Astrocyte of the cerebellum (primary cell): ENCODE data around the gene TTI1.

Source experiments
- DNase-seq: peaks from one replicate; pipeline ENCODE4 v3.0.0-alpha.2; 2011; ENCODE audit warnings: low read depth
- H3K4me3 ChIP-seq: 2 replicates; pipeline ENCODE4 v1.5.1; 2011; ENCODE audit warnings: mild to moderate bottlenecking, low read depth, low read length, moderate library complexity
- CTCF ChIP-seq: IDR thresholded peaks from 2 replicates; pipeline ENCODE4 v1.5.1; 2012; ENCODE audit warnings: low read length, low read depth, moderate library complexity, mild to moderate bottlenecking; ENCODE audit errors: missing control alignments
- in situ Hi-C: cut with HindIII; loops from 2 replicates; pipeline ENCODE4 v1.10.0; 2017; ENCODE audit warnings: low sequenced_read_pairs

TTI1 gene

DNA sequence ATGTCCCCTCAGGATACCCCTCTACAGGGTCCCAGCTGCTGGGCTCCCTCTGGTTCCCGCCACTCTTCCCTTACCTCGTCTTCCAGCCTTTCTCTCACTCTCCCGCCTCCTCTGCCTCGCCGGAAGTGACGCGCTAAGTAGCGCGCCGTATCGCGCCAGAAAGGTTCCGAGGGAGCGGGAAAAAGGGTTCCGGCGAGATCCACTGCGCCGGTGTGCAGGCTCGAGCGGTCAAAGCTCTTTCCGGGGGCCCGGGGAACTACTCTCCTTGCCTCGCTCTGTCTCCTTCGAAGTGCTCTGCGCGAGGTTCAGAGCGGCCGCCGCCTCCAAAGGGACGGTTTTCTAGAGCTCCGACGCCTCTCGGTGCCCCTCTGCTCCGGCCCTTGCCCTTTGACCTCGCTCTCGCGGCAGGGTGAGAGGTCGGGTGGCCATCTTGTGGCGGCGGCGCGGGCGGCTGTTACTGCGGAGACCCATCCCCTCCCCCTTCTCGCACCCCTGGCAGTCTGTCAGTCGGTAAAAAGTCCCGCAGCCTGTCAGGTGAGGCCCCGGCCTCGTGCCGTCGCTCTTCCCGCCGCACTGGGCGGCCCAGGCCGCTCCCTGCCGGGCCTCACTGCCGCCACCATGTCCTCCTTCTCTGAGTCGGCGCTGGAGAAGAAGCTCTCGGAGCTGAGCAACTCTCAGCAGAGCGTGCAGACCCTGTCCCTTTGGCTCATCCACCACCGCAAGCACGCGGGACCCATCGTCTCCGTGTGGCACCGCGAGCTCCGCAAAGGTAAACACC, at the start of gene TTI1, which contains the start of gene RPRD1B:
TTI1 (minus strand) TSS at position 127 of the 778 bp plus-strand sequence. CDS start 19,640 bp downstream, outside the sequence.
RPRD1B (plus strand) TSS at position 417 of the 778 bp plus-strand sequence; CDS start at position 619, 202 bp downstream.
- peak; percentile 70 for DNase-seq
- in situ Hi-C loops: loop anchor here (25.0 kb wide), 1 partner anchor 446 kb away; no protein-coding TSS in a partner anchor
- peak within 1 kb of the TSS; percentile 83 for H3K4me3 ChIP-seq
- no peak for TF ChIP-seq CTCF

DNA sequence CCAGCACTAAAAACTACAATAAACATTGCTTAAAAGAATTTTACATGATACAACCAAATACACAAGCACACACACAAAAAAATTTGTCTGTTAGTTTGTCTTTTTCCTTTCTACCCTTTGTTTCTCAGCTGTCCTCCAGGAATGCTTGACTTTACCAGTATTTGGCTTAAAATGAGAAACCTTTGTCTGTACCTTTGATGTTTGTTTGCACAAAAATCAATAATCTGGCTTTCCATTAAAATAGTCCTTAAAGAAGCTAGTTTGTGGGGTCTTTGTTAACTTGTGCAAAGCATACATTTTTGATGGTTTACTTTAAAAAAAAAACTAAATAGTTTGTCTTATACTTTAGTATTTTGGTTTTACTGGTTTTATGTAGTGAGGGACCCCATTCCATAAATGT, 49.6 kb upstream of the TTI1 start:
- no peak overlapping the region for H3K4me3 ChIP-seq
- DNase-seq: no peak
- TF ChIP-seq CTCF: no peak
- in situ Hi-C loops: no loop called here

DNA sequence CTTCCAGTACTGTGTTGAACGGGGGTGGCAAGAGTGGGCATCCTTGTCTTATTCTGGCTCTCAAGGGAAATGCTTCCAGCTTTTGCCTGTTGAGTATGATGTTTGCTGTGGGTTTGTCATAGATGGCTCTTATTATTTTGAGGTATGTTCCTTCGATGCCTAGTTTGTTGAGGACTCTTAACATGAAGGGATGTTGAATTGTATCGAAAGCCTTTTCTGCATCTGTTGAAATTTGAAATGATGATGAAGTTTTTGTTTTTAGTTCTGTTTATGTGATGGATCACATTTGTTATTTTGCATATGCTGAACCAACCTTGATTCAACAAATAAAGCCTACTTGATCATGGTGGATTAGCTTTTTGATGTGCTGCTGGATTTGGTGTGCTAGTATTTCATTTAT, 48.3 kb upstream of the TTI1 start:
- in situ Hi-C loops: no loop called here
- no peak for DNase-seq
- H3K4me3 ChIP-seq: no peak overlapping the region
- TF ChIP-seq CTCF: no peak

GRCh38 chr20:38079353-38079752, 46.1 kb upstream of the TTI1 start:
- in situ Hi-C loops: no loop called here
- no peak for DNase-seq
- TF ChIP-seq CTCF: no peak
- no peak overlapping the region for H3K4me3 ChIP-seq

DNA sequence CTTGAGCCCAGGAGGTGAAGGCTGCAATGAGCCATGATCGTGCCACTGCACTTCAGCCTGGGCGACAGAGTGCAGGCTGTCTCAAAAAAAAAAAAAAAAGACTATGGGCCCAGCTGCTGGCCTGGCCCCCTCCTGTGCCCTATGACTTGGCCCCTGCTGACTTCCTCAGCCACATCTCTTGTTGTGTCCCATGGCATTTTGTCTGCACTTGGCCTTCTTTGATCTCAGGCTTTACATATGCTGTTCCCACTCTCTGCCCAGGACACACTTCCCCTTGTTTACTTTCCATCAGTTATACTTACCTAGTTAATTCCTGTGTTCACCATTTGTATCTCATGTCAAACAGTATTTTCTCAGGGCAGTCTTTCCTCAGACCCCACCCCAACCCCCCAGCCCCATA, 44.8 kb upstream of the TTI1 start:
- no peak for DNase-seq
- in situ Hi-C loops: no loop called here
- no peak overlapping the region for H3K4me3 ChIP-seq
- TF ChIP-seq CTCF: no peak

- no peak for DNase-seq
- TF ChIP-seq CTCF: no peak
- in situ Hi-C loops: no loop called here
- H3K4me3 ChIP-seq: no peak overlapping the region
Measured at GRCh38 chr20:38076548-38076947, 43.3 kb upstream of the TTI1 start.
